ENCODE results near the gene POPDC3. TPM values are rescaled to one million over a fixed set of nuclear protein-coding genes. Genes with fewer than 3 reads are reported as not detected.

The POPDC3 gene
- total and polyA plus RNA-seq, 2 of the 4 experiments (the other 2 are of a cell fraction) = 22.7 to 25.8 TPM

GRCh38 chr6:105209950-105210706 lies 30.3 kb upstream of the POPDC3 start (continued):
- no peak for TF ChIP-seq MXI1 (IDR thresholded peaks at IDR 0.05; ENCODE audit: borderline replicate concordance, low read depth, low read length)
- no peak for TF ChIP-seq CHD1 (IDR thresholded peaks at IDR 0.05; ENCODE audit: low read depth, low read length)
- TF ChIP-seq RFX5 (IDR thresholded peaks at IDR 0.05; ENCODE audit: low read depth, low read length) = no peak

DNA sequence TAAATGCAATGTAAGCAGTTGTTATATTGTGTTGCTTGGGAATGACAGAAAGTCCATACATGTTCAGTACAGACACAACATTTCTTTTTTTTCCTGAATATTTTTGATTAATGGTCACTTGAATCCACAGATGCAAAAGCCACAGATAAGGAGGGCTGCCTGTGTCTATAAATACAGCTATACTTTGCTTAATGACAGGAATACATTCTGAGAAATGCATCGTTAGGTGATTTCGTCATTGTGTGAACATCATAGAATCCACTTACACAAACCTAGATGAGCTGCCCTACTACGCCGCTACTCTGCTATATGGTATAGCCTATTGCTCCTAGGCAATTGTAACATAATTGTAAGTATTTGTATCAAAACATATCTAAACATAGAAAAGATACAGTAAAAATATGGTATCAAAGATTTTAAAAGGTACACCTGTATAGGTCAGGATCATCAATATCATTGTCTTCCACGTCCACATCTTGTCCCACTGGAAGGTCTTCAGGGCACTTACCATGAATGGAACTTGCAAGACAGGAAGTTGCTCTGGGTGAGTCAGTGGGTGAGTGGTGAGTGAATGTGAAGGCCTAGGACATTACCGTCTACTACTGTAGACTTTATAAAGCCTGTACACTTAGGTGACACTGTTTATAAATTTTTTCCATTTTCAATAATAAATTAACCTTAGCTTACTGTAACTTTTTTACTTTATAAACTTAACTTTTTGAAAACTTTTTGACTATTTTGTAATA lies 27.9 kb upstream of the POPDC3 start:
- Histone ChIP-seq H4K91ac (ENCODE audit: insufficient read depth, low read depth, low read length) (no peak overlapping the region), H3K27me3 (ENCODE audit: control insufficient read depth, insufficient read depth, low read length) (no peaks in the 10 kb centered on the region), H3K18ac (ENCODE audit: low read depth, low read length) (peak overlapping the region; percentile 18; the same call in 1 of the 2 replicates), H4K5ac (ENCODE audit: low read depth, low read length) (no peak overlapping the region), H2AFZ (replicated peaks; ENCODE audit: low read length, poor library complexity) (no peak overlapping the region), H3K79me1 (ENCODE audit: low read depth in 1 of 2, low read length in 2 of 2) (no peaks in the 10 kb centered on the region), H3K56ac (ENCODE audit: extremely low read depth, insufficient read depth, low read length) (no peak overlapping the region), H2BK5ac (ENCODE audit: low read depth, low read length, poor library complexity, severe bottlenecking) (no peak overlapping the region), H3K9me3 (ENCODE audit: control insufficient read depth, insufficient read depth, low read length) (no peaks in the 10 kb centered on the region), H3K4me3 (ENCODE audit: insufficient read depth, low read depth, low read length) (no peak overlapping the region), H3K9ac (ENCODE audit: low read depth, low read length) (no peak overlapping the region), H4K8ac (ENCODE audit: low read depth in 2 of 2, low read length in 2 of 2) (no peak overlapping the region), H2AK9ac (replicated peaks; ENCODE audit: low read depth, low read length, poor library complexity) (no peak overlapping the region), H3K4me1 (ENCODE audit: control insufficient read depth, insufficient read depth, low read length) (peaks cover 12% of the 10 kb centered on the region), H3K36me3 (ENCODE audit: control insufficient read depth, insufficient read depth, low read length) (no peaks in the 10 kb centered on the region), H2AK5ac (ENCODE audit: low read depth, low read length) (no peak overlapping the region), H4K20me1 (ENCODE audit: insufficient read depth, low read length) (no peaks in the 10 kb centered on the region), H2BK20ac (ENCODE audit: low read depth, low read length) (peak overlapping the region; percentile 48; the same call in 1 of the 2 replicates), H3K23ac (ENCODE audit: low read depth, low read length) (no peak overlapping the region), H3K27ac (ENCODE audit: insufficient read depth, low read length) (no peak overlapping the region), H3K9me1 (ENCODE audit: insufficient read depth, low read length) (peaks cover 3% of the 10 kb centered on the region; the same call in 1 of the 2 replicates), H3K14ac (replicated peaks; ENCODE audit: low read depth, low read length) (no peak overlapping the region), H3K4me2 (ENCODE audit: low read depth, low read length) (no peak overlapping the region), H2BK120ac (ENCODE audit: low read depth, low read length) (no peak overlapping the region), H2BK15ac (ENCODE audit: low read depth, low read length) (no peak overlapping the region), H3K4ac (ENCODE audit: low read depth, low read length) (no peak overlapping the region)
- POLR2A ChIA-PET (ENCODE audit: unreplicated experiment) = no interaction called here
- no TSS peak for BruUV-seq (replicated peaks)
- CTCF ChIA-PET = no interaction called here
- in situ Hi-C loops (cut with MboI; ENCODE audit: low sequenced_read_pairs) (no loop called here), intact Hi-C loops (cut with micrococcal nuclease) (no loop called here), dilution Hi-C loops (cut with HindIII; ENCODE audit: low sequenced_read_pairs, unreplicated experiment) (no loop called here)
- WGBS, 2 experiments (ENCODE audit: extremely low coverage in 2 of 2, insufficient read length in 1 of 2) = no CpG with 5 or more reads among the region's 6 CpGs
- DNase-seq (peak; percentile 73), ATAC-seq (ENCODE audit: low read depth) (no peak)
- TF ChIP-seq BHLHE40 (IDR thresholded peaks at IDR 0.05; ENCODE audit: low read depth, low read length) = no peak
- TF ChIP-seq FOS (IDR thresholded peaks at IDR 0.05; ENCODE audit: low read depth, low read length) = 0 out of 2 replicates have a peak, but pooled peaks have one; percentile 11
- TF ChIP-seq CTCF (conservative IDR thresholded peaks at IDR 0.05; ENCODE audit: low read depth, low read length) = no peak
- TF ChIP-seq MAZ (IDR thresholded peaks at IDR 0.05; ENCODE audit: borderline replicate concordance, low read depth, low read length) = no peak
- 0 out of 2 replicates have a peak, but pooled peaks have one; percentile 13 for TF ChIP-seq MAFK (IDR thresholded peaks at IDR 0.05; ENCODE audit: low read depth, low read length)
- TF ChIP-seq, protein P1, sequence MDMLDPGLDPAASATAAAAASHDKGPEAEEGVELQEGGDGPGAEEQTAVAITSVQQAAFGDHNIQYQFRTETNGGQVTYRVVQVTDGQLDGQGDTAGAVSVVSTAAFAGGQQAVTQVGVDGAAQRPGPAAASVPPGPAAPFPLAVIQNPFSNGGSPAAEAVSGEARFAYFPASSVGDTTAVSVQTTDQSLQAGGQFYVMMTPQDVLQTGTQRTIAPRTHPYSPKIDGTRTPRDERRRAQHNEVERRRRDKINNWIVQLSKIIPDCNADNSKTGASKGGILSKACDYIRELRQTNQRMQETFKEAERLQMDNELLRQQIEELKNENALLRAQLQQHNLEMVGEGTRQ (IDR thresholded peaks at IDR 0.05; ENCODE audit: low read depth, low read length) = no peak
- TF ChIP-seq CHD1 (IDR thresholded peaks at IDR 0.05; ENCODE audit: low read depth, low read length) = no peak
- TF ChIP-seq CEBPB (IDR thresholded peaks at IDR 0.05; ENCODE audit: low read depth, low read length) = no peak
- no peak for TF ChIP-seq NFE2L2 (IDR thresholded peaks at IDR 0.05; ENCODE audit: low read depth, low read length)
- no peak for TF ChIP-seq POLR2A (IDR thresholded peaks at IDR 0.05; ENCODE audit: low read depth, low read length)
- no peak for TF ChIP-seq MXI1 (IDR thresholded peaks at IDR 0.05; ENCODE audit: borderline replicate concordance, low read depth, low read length)

Measured in IMR-90 (cell line).